ELF-1 (cell line): ENCODE results near the gene PGF.

Experiments
- DNase-seq: peaks from one replicate; pipeline ENCODE4 v3.0.0-alpha.2; 2016; ENCODE audit warnings: low read depth, low spot score

PGF gene

DNA sequence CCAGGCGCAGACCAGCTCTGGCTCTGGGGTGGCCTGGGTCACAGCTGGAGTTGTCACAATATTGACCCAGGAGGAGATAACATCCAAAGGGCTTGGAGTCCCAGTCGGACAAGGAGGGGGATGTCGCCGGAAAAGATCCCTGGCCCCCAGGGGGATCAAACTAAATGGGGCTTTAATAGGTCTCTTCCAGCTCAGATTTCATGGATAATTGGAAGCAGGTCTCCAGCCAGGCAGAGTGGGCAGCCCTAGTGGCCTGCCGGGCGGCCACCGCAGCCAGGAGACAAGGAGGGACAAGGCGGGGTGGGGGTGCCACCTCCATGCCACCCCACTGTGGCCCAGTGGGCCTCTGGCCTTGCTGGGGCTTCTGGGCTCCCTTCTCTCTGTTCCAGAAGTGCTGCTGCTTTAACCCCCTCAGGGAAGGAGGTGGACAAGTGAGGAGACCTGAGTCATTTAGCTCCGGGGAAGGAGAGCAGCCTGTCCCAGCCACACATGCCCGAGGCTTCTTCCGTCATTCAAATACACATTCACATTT lies 23.1 kb upstream of the PGF start:
- DNase-seq: peak; percentile 89

DNA sequence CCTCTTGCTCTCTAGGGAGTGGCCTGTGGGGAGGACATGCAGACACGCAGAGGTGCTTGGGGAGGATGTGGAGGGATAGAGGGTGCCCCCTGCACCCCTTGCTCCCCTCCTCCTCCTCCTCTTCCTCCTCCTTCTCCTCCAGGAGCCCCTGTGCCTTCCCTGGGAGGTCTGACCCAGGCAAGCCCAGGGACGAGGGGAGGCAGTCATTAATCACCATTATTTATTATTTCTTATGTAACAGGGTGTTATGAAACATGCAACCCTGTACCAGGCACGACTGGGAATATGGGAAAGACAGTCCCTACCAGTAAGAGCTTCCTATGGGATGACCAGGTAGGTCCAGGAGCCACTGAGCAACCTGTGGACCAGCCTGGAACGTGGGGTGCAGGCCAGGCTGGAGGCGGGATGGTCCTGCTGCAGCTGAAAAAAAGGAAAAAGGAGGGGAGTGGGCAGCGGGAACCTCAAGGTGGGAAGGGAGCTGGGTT lies 22.5 kb upstream of the PGF start:
- DNase-seq: no peak

DNA sequence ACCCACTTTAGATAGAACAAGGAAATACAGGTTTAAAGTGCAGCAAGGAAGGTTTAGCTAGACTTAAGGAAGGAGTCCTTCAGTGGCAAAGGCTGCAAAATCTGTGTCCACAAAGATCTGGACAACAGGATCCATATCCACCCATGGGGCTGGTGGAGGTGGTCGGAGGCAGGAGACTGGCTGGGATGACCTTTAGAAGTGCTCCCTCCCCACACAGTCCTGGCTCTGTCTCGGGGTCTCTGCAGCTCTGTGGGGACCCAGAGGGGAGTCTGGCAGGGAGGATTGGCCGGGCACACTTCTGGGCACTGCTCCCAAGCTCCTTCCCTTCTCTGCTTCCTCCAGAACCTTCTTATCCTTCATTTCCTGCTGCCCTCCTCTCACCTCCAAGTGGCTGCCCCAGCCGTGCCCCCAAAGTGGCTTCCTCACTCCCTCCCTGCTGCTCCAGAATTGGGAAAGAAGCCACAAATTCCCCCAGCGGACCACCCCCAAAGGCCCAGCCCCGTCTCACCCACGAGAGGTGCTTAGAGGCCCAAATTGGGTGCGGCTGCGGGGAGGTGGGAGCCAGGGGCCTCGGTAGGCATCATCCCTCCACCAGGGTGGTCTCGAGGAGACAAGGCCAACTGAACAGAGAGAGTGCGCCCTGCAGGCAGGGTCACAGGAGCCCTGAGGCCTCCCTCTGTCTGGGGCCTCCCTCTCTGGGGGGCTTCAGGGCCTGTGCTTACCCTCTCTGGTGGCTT lies 21.9 kb upstream of the PGF start:
- no peak for DNase-seq

DNA sequence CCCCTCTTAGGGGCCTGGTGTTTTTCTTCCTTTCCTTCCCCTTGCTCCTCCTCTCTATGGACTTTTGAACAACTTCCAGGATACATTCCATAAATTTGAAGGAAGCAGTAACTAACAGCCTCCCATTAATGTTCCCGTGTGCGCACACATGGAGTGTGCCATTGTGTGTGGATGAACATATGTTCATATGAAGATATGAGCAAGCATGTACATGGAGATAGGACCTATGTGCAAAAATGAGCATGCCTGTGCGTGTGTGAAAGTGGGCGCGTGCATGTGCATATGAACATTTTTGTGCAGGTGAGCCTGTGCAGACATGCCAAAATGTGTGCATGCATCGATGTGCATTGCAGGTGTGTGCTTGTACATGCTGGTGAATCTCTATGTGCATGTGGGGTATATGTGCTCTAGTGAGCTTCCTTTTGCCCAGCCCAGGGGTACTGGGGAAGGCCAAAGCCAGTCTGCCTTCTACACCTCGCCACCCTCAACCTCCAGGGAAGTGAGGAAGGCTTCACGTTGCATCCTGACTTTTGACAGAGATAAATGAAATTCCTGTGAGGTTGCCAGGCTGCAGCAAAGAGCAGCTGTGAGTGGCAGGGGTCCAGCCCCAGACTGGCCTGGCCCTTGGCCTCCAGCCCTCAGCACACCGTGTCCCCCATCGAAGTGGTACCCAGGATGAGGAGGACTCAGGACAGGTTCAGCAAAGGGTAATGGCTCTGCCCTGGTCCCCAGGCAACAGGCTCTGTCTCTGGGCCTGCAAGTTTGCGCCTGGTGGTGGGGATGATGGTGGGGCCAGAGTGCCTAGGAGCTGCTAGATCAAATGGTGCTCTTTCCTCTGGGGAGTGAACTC lies 21.1 kb upstream of the PGF start:
- DNase-seq: no peak

DNA sequence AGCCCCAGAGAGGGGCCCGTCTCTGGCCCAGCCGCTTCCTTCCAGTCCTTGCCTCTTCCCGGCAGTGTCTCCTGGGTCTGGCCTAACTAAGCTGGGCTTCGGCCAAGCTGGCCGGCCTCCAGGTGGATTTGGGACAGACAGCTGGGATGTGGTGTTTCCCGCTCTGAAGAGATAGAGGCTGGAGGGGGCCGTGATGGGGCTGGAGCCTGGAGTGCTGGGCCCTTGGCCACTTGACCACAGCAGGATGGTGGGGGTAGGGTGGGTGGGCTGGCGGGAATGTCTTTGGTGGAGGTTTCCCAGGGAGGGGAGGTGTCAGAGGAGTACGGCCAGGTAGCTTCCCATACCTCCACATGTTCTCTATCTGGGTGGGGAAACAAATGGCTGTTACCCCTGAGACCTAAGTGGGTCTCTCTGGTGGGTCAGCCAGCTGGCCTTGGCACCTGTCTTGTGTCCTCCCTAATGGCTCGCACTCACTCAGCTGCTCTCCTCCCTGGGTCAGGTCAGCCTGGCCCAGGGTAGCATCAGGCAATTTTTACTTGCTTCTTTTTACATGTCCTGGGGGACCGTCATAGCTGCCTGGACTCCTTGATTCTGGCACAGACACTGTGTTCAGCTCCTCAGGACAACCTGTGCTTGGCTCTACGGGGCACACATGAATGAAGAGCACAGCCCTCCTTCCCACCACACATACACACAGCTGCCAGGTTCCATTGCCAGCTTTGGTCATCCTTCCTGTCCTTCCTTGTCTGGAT lies 19.8 kb upstream of the PGF start:
- DNase-seq: no peak

DNA sequence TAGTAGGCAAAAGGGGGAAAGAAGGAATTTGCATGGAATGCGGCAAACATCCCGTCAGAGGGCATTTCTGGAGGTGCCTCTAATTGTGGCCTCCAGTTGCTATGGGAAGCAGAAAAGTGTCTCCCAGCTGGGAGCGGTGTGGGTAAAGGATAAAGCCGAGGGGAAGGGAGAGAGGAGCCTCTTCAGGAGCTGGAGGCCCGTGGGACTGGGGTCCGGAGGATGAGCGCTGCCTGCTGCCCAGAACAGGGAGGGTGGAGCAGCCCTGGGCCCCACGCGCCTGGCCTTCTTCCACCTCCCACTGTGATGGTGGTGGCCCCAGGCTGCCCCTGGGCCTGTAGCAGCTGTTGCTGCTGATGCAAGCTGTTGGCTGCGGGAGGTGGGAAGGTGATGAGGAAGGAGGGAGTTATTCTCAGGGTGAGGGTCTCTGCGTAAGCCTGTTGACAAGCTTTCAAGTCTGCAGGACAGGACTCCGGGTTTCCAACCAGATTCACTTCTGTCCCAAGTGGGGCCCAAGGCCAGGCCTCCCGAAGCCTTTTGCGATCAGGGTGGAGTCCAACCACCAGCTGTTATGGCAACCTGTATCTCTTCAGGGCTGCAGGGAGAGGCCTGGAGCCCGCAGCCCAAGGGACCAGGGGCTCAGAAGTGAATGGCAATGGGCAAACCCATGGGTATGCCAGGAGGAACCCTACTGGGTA lies 19.1 kb upstream of the PGF start:
- DNase-seq: peak; percentile 85

DNA sequence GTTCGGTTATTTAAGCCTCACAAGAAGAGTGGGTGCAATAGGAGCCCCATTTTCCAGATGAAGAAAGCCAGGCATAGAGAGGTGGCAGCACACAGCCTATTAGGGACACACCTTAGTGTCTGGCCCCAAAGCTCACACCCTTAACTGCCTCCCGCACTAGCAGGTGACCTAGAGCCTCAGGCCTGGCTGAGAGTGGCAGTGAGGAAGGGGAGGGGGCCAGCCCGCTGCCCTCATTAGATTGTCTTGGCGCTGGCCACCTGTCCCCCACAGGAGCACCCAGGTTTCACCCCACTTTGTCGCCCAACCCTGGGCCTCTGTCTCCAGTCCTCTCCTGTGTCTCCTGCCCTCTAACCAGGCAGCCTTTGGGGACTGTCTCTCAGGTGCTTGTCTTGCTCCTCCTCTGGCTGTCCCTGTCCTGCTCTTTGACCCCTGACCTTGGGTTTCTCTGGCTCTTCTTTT lies 18.5 kb upstream of the PGF start:
- no peak for DNase-seq

DNA sequence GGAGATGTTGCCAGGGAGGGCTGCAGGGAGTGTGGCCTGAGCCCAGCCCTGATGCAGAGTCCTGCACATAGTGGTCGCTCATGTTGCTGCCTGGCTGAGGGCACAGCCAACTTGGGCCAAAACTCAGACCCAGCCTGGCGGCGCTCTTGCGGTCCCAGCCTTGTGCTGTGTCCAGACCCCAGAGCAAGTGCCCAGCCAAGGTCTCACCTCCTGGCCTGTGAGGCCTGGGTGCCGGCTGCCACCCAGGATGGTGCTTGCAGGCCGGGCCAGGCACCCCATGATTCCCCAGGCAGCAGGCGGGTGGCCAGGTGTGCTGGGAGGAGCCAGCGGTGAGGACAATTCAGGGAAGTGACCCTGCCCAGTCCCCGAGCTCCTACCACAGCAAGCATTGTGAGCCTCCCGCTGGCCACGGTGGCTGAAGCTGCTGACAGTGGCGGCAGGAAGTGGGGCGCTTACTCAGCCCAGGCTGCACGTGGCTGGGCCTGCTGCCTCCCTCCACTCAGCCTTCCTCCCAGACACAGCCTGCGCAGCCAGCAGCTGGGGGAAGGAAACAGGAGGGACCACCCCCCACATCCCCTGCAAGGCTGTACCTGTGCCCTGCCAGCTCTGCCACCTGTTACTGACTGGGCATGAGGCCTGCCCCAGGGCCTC lies 17.7 kb upstream of the PGF start:
- DNase-seq: no peak

DNA sequence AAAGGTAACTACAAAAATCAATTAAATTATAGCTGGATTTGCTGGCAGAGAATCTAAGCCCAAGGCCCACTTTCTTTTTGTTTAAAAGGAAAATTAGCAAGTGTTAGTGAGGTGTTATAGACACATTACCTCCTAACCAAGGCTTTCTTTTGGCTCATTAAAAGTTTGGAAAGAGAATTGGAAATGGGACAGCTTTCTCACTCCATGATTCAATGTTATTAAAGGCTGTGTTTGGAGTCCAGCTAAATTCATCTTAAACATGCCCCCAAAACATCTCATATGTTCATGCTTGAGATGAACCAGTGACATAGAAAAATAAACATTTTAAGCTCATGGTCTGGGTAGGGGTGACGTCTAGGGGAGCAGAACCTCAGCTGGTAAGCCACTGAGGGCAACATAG lies 13.4 kb upstream of the PGF start:
- no peak for DNase-seq

DNA sequence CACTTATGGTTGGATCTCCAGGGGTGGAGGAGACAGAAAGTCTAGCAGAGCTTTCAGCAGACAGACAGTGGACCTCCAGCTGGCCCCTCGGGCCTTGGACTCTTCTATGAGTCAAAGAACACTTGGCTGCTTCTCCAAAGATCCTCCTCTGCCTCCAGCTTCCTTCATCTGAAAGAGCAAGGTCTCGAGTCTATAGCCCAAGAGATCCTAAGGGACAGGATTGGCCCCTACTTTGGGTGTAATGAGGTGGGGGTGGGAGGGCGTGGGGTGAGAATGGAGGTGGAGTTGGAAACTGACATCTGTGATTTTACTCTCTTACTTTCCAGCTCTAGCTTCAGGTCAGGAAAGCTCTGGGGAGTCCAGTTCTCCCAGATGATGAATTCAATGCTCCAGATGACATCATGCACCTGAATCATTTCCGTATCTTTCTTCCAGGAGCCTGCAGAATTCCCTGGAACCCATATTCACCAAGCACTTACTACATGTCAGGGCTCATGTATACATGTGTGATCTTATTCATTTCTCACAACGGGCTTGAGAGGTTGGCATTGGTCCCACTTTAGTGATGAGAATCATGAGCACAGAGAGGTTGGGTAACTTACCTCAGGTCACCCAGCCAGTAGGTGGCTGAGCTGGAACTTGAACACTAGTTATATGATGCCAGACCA lies 10.2 kb upstream of the PGF start:
- no peak for DNase-seq

DNA sequence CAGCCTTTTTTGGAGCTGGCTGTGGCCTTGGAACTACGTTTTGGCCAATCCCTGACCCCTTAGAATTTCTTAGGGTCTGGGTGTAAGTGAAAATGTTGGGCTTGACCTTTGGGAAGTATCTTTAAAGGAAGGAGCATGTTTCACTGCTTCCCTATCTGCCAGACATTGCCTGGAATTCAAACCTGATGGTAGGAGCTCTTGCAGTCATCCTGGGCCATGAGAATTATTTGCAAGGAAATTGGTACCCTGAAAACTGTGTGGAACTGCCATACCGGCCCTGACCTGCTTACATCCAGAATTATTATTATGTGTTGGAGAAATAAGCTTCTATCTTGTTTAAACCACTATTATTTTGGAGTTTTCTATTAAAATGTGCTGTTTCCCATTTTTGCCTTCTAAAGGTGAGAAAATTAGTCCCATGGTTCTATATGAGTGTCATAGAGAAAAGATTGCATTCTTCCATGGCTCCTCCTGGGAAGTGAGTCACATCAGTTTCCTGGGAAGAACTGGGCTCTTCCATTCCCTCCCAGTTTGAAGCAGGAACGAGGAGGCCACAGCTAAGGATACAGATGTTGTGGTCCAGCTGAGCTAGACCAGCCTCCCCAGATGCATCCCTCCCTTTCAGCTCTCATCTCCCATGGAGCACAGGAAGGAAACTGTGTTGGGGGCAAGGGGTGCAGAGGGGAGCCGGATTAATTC lies 9.5 kb upstream of the PGF start:
- DNase-seq: no peak

DNA sequence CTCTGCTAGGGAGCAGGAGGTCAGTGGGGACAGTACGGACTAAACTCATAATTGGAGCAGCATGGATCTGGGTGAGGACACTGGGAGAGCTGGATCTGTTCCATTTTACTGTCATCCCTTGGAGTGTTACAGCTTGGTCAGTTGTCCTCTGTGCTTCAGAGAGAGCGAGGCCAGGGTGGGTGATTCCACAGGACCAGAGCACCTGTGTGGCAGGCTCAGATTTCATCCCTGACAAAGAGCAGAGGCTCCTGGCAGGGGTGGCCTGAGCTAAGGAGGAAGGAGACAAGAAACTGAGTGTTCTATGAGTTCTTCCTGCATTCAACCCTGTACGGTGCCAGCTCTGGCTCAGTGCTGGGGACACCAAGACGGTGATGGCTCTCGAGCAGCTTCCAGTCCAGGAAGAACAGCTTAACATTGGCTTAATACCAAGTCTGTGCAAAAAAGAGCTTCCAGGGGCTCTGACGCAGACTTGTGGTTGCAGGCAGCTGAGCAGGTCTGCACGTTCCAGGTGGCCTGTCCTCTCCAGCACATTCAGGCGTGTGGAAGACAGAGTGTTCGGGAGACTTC lies 8.4 kb upstream of the PGF start:
- DNase-seq: no peak

DNA sequence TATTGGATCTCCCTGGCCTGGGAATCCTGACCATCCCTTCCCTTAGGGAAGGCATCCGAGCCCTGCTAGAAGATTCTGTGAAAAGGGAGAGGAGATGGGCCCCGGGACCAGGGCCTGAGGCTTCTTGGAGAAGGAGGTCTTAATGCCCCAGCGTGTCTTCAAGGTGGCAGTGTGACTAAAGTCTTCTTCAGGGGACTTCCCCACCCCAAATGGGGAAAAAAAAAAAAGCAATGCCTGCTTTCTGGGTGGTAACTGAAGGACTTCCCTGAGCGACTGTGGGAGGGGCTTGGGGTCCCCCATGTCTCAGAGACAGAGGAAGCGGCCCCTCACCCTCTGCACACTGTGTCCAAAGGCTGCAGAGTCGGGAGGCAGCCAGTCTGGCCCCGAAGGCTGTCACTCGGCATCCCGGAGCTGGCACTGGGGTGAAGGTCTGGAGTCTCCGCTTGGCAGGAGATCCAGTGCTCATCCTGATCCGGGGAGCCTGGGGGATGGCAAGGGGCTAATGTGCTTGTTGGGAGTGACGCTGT lies 7.8 kb upstream of the PGF start:
- DNase-seq: no peak

DNA sequence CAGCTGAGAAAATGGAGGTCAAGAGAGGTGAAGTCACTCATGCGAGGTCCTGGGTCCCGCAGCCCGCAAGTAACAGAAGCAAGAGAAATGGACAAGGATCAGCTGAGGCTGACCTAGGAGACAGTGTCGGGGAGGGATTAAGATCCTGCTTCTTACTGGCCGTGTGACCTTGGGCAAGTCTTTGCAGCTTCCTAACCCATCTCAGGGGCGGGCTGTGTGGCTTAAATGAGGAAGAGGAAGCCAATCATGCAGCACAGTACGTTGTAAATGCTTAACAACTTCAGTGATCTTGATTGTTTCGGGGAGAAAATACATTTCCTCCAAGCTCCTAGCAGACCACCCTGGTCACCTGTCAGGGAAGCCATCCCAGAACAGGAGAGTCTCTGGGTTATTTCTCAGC lies 7.1 kb upstream of the PGF start:
- DNase-seq: no peak

DNA sequence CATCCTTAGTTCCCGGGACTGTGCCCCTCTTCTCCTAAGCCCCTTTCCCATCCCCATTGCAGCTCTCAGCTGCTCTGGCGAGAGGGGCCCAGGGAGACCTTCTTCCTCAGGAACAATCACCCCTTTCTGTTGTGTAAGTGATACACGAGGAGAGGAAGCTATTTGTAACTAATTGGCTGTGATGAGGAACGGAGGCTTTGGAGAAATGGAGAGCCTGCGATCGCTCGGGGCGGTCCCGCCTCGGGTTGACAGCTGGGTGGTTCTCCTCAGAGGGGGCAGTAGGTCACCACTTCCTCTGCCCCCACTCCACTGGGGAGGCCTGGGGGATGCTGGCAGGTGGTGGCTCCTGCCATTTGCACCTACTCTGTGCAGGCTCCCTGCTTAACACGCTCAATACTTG lies 6.6 kb upstream of the PGF start:
- no peak for DNase-seq

DNA sequence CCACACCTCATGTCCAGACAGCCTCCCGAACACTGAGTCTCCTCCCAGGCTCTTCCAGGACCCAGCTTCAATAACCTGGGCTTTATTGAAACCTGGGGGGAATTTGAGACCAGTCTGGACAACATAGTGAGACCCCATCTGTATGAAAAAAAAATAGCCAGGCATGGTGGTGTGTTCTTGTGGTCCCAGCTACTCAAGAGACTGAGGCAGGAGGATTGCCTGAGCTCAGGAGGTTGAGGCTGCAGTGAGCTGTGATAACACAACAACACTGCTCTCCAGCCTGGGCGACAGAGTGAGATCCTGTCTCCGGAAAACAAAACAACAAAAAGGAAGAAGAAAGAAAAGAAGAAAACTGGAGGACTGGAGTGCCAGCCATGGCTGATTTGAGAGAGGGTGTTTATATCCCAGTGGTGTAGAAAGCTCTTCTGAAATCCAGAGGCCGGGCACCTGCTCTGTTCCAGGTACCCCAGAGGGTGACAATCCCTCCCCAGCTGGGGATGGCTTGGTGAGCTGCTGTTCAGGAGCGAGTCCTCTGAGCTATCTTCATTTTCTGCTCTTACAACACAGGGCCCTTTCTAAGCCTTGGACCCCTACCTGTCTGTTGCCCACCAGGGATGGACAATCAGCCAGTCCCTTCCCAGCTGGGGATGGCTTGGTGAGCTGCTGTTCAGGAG lies 6.0 kb upstream of the PGF start:
- DNase-seq: no peak

DNA sequence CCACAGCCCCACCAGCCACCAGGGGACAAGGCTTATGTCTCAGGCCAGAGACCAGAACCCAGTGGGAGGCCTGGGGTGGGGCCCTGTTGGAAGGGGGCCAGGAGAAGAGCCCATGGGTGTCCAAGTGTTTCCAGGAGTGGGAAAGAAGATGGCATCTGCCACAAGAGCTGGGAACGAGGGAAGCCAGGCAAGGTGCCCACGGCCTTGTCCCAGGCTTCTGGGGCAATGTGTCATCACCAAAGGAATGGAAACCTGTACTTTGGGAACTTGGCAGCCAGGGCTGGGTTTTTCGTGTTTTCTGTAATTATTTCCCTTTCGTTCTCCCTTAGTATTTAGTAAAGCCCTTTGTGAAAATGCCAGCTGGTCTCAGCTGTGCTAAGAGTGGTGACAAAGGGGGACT lies 5.3 kb upstream of the PGF start:
- DNase-seq: no peak

DNA sequence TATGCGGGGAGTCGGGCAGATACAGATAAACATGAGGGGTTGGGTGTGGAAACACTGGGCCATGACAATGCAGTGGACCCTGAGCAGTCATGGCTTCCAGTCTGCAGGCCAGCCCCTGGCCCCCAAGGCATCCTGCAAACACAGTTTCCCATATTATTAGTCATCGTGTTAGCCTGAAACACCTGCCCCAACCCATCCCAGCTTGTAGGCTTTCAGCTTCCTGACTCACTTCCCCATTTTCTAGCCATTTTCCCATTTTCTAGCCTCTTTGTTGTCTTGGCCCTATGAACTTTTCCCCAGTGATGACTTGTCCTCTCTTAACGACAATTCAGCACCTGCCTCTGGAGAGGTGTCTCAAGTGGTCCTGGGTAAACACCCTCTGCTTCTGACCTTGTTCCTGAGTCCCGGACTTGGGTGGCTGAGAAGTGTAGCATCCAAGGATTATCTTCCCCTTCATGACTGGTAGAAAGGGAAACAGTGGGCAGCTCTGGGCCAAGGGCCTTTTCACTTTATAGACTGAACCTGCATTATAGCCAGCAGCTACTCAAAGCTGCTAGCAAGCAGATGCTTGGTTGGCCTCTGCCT lies 4.3 kb upstream of the PGF start:
- DNase-seq: no peak
